ENCODE results near the gene FITM2.
"Not testable (repeated sequence)": the region's sequence is repeated elsewhere in the genome, so short reads cannot be mapped to it uniquely, and the experiment has no call there.

Gene FITM2

GRCh38 chr20:44345147-44345546 is 34.1 kb upstream of the FITM2 start:
- H3K9ac ChIP-seq (ENCODE audit: low read length) = no peak overlapping the region
- H3K27me3 ChIP-seq (ENCODE audit: control insufficient read depth, insufficient read depth, low read length) = no peaks in the 10 kb centered on the region
- H3K4me3 ChIP-seq (ENCODE audit: low read length) = no peak overlapping the region
- H3K36me3 ChIP-seq (ENCODE audit: control insufficient read depth, insufficient read depth, low read length) = no peaks in the 10 kb centered on the region
- no peaks in the 10 kb centered on the region for H3K4me1 ChIP-seq (ENCODE audit: control insufficient read depth, insufficient read depth, low read length)
- no peak overlapping the region for H3K27ac ChIP-seq (ENCODE audit: low read depth, low read length)

GRCh38 chr20:44344723-44345122 is 33.7 kb upstream of the FITM2 start:
- Histone ChIP-seq H3K4me1 (ENCODE audit: control insufficient read depth, insufficient read depth, low read length) (no peaks in the 10 kb centered on the region), H3K9ac (ENCODE audit: low read length) (no peak overlapping the region), H3K27me3 (ENCODE audit: control insufficient read depth, insufficient read depth, low read length) (no peaks in the 10 kb centered on the region), H3K36me3 (ENCODE audit: control insufficient read depth, insufficient read depth, low read length) (no peaks in the 10 kb centered on the region), H3K27ac (ENCODE audit: low read depth, low read length) (no peak overlapping the region), H3K4me3 (ENCODE audit: low read length) (no peak overlapping the region)

DNA sequence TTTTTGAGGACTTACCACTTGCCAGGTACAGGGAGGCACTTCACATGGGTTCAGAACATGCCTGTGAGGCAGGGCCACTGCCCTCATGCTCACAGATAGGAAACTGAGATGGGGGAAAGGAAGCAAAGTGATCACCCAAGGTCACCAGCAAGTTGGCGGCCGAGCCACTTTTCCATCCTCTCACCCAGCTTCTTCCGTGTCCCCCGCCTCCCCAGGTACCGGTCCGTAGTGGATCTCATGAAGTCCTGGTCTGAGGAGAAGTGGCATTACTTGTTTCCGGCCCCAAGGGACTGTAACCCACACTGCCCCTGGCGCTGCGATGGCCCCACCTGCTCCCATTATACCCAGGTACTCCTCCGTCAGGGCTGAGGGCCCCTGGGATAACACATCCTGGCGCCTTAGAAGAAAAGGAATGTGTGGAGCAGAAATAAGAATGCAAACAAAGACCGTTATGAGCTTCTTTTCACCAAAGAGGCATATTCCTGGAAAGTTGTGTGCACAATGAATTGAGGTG is 32.2 kb upstream of the FITM2 start:
- Histone ChIP-seq H3K4me1 (ENCODE audit: control insufficient read depth, insufficient read depth, low read length) (no peaks in the 10 kb centered on the region), H3K9ac (ENCODE audit: low read length) (no peak overlapping the region)

DNA sequence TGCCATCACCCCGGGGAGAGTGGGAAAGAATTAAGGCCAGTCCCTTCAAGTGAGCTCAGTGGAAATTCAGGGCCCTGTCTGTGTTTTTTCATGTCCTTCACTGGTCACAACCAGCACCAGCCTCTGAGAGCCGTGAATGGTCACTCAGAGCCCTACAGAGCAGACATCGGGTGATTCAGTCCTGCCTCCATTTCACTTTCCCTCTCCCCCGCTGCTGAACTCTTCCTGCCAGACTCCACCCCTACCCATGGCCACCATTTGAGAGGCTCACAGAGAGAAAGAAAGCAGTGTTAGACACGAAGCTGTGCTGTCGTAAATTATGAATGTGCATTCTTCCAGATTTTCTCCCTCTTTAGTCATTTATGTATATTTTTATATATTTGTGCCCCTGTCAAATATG is 31.2 kb upstream of the FITM2 start:
- Histone ChIP-seq H3K9ac (ENCODE audit: low read length) (no peak overlapping the region), H3K27me3 (ENCODE audit: control insufficient read depth, insufficient read depth, low read length) (no peaks in the 10 kb centered on the region), H3K4me1 (ENCODE audit: control insufficient read depth, insufficient read depth, low read length) (no peaks in the 10 kb centered on the region), H3K4me3 (ENCODE audit: low read length) (no peak overlapping the region), H3K36me3 (ENCODE audit: control insufficient read depth, insufficient read depth, low read length) (no peaks in the 10 kb centered on the region), H3K27ac (ENCODE audit: low read depth, low read length) (no peak overlapping the region)

More for the DNA sequence above, 32.2 kb upstream of the FITM2 start:
- H3K36me3 ChIP-seq (ENCODE audit: control insufficient read depth, insufficient read depth, low read length) = no peaks in the 10 kb centered on the region
- H3K27me3 ChIP-seq (ENCODE audit: control insufficient read depth, insufficient read depth, low read length) = no peaks in the 10 kb centered on the region
- no peak overlapping the region for H3K4me3 ChIP-seq (ENCODE audit: low read length)
- no peak overlapping the region for H3K27ac ChIP-seq (ENCODE audit: low read depth, low read length)

- Histone ChIP-seq H3K27me3 (ENCODE audit: control insufficient read depth, insufficient read depth, low read length) (no peaks in the 10 kb centered on the region), H3K27ac (ENCODE audit: low read depth, low read length) (no peak within 1 kb of the TSS), H3K36me3 (ENCODE audit: control insufficient read depth, insufficient read depth, low read length) (no peaks in the 10 kb centered on the region), H3K9ac (ENCODE audit: low read length) (no peak within 1 kb of the TSS), H3K4me3 (ENCODE audit: low read length) (no peak within 1 kb of the TSS), H3K4me1 (ENCODE audit: control insufficient read depth, insufficient read depth, low read length) (no peaks in the 10 kb centered on the region)
These were observed 25.9 kb upstream of the FITM2 start, which contains the start of gene R3HDML for GRCh38 chr20:44336725-44337380. R3HDML (plus strand) TSS chr20:44337043; CDS start chr20:44337158, 115 bp downstream.

DNA sequence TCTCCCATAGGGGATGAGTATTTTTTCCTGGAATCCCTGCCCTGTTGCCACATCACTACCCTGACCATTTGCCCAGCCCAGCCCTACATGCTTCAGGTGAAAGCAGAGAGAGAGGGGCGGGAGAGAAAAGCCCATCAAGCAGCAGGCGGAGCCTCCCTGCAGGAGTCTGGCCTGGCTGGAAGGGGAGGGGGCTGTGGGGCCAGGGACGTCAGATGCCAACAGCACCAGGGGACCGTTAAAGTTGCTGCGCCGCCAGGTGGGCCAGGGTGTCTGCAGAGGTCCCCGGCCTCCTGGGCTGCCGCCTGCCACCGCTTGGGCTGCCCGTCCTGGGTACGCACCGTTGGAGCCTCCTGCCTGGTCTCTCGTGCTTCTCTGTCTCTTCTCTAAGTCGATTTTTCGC is 25.1 kb upstream of the FITM2 start:
- no peaks in the 10 kb centered on the region for H3K36me3 ChIP-seq (ENCODE audit: control insufficient read depth, insufficient read depth, low read length)
- H3K4me1 ChIP-seq (ENCODE audit: control insufficient read depth, insufficient read depth, low read length) = no peaks in the 10 kb centered on the region
- no peak overlapping the region for H3K4me3 ChIP-seq (ENCODE audit: low read length)
- H3K27me3 ChIP-seq (ENCODE audit: control insufficient read depth, insufficient read depth, low read length) = no peaks in the 10 kb centered on the region
- no peak overlapping the region for H3K27ac ChIP-seq (ENCODE audit: low read depth, low read length)
- no peak overlapping the region for H3K9ac ChIP-seq (ENCODE audit: low read length)

- Histone ChIP-seq H3K27ac (ENCODE audit: low read depth, low read length) (no peak overlapping the region), H3K27me3 (ENCODE audit: control insufficient read depth, insufficient read depth, low read length) (no peaks in the 10 kb centered on the region), H3K4me3 (ENCODE audit: low read length) (no peak overlapping the region), H3K9ac (ENCODE audit: low read length) (no peak overlapping the region), H3K4me1 (ENCODE audit: control insufficient read depth, insufficient read depth, low read length) (no peaks in the 10 kb centered on the region), H3K36me3 (ENCODE audit: control insufficient read depth, insufficient read depth, low read length) (no peaks in the 10 kb centered on the region)
These were observed 24.7 kb upstream of the FITM2 start for GRCh38 chr20:44335675-44336074.

DNA sequence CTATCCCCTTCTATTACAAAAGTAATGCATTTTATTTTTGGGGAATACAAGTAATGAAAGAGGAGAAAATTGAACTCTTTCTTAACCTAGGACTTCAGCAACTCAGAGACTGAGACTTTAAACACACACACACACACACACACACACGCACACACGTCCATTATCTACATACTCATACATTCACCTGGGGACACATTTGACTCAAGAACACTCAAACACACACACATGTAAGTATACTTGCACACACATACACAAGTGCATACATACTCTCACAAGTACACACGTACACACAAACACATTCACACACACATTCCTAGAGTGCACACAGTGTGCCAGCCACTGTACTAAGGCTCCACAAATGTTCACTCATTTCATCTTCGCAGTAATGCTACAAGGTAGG is 23.7 kb upstream of the FITM2 start:
- H3K4me3 ChIP-seq (ENCODE audit: low read length) = no peak overlapping the region
- H3K9ac ChIP-seq (ENCODE audit: low read length) = no peak overlapping the region
- no peak overlapping the region for H3K27ac ChIP-seq (ENCODE audit: low read depth, low read length)
- H3K36me3 ChIP-seq (ENCODE audit: control insufficient read depth, insufficient read depth, low read length) = no peaks in the 10 kb centered on the region
- H3K27me3 ChIP-seq (ENCODE audit: control insufficient read depth, insufficient read depth, low read length) = no peaks in the 10 kb centered on the region
- H3K4me1 ChIP-seq (ENCODE audit: control insufficient read depth, insufficient read depth, low read length) = no peaks in the 10 kb centered on the region

GRCh38 chr20:44334306-44334705 is 23.3 kb upstream of the FITM2 start:
- Histone ChIP-seq H3K9ac (ENCODE audit: low read length) (no peak overlapping the region), H3K4me1 (ENCODE audit: control insufficient read depth, insufficient read depth, low read length) (no peaks in the 10 kb centered on the region), H3K27me3 (ENCODE audit: control insufficient read depth, insufficient read depth, low read length) (no peaks in the 10 kb centered on the region), H3K27ac (ENCODE audit: low read depth, low read length) (no peak overlapping the region), H3K4me3 (ENCODE audit: low read length) (no peak overlapping the region), H3K36me3 (ENCODE audit: control insufficient read depth, insufficient read depth, low read length) (no peaks in the 10 kb centered on the region)

GRCh38 chr20:44331201-44331600 is 20.2 kb upstream of the FITM2 start:
- Histone ChIP-seq H3K27me3 (ENCODE audit: control insufficient read depth, insufficient read depth, low read length) (no peaks in the 10 kb centered on the region), H3K27ac (ENCODE audit: low read depth, low read length) (no peak overlapping the region), H3K4me1 (ENCODE audit: control insufficient read depth, insufficient read depth, low read length) (no peaks in the 10 kb centered on the region), H3K36me3 (ENCODE audit: control insufficient read depth, insufficient read depth, low read length) (no peaks in the 10 kb centered on the region), H3K4me3 (ENCODE audit: low read length) (no peak overlapping the region), H3K9ac (ENCODE audit: low read length) (no peak overlapping the region)

DNA sequence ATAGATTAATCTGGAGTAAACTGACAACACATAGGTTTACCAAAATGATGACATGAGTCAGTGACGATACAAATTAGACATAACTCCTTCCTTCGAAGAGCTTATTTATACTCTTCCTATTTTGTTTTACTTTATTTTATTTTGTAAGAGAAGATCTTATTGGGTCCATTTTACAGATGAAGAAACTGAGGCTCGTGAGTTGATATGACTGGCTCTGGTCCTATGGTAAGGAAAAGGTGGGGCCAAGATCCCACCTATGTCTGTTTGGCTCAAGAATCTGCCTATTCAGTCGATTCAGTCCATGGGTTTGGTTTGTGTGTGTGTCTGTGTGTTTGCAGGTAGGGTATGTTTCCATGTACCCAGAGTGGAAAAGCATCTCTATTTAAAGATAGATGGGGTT is 17.4 kb upstream of the FITM2 start:
- no peaks in the 10 kb centered on the region for H3K27me3 ChIP-seq (ENCODE audit: control insufficient read depth, insufficient read depth, low read length)

GRCh38 chr20:44327748-44328147 is 16.7 kb upstream of the FITM2 start:
- H3K36me3 ChIP-seq (ENCODE audit: control insufficient read depth, insufficient read depth, low read length) = not testable (repeated sequence)

More for the DNA sequence above, 17.4 kb upstream of the FITM2 start:
- Histone ChIP-seq H3K4me1 (ENCODE audit: control insufficient read depth, insufficient read depth, low read length) (no peaks in the 10 kb centered on the region), H3K36me3 (ENCODE audit: control insufficient read depth, insufficient read depth, low read length) (no peaks in the 10 kb centered on the region), H3K9ac (ENCODE audit: low read length) (no peak overlapping the region), H3K4me3 (ENCODE audit: low read length) (no peak overlapping the region), H3K27ac (ENCODE audit: low read depth, low read length) (no peak overlapping the region)

More at GRCh38 chr20:44327748-44328147, 16.7 kb upstream of the FITM2 start:
- H3K4me3 ChIP-seq (ENCODE audit: low read length); H3K27me3 ChIP-seq (ENCODE audit: control insufficient read depth, insufficient read depth, low read length); H3K4me1 ChIP-seq (ENCODE audit: control insufficient read depth, insufficient read depth, low read length); H3K9ac ChIP-seq (ENCODE audit: low read length); H3K27ac ChIP-seq (ENCODE audit: low read depth, low read length): not testable (repeated sequence)
